ENCODE results near the gene TFAP2C.
"Not testable (repeated sequence)": the region's sequence is repeated elsewhere in the genome, so short reads cannot be mapped to it uniquely, and the experiment has no call there.

Gene TFAP2C

DNA sequence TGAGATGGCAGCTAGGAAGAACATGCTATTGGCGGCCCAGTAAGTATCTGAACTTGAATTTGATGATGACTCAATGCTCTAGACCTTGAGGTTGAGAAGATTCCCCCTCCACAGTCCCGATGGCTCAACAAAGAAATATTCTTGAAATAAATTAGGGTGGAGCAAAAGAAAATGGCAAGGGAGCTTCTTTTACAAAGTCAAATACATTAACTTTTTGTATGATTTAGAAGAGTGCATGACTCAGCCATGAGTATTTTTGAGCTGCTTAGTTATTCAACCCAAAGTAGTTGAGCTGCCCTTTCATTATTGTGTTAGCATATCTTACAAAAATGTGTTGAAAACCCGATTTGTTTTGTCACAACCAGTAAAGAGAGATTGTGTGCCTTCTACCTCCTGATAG is 7.6 kb downstream of the TFAP2C start:
- TF ChIP-seq, protein P1, sequence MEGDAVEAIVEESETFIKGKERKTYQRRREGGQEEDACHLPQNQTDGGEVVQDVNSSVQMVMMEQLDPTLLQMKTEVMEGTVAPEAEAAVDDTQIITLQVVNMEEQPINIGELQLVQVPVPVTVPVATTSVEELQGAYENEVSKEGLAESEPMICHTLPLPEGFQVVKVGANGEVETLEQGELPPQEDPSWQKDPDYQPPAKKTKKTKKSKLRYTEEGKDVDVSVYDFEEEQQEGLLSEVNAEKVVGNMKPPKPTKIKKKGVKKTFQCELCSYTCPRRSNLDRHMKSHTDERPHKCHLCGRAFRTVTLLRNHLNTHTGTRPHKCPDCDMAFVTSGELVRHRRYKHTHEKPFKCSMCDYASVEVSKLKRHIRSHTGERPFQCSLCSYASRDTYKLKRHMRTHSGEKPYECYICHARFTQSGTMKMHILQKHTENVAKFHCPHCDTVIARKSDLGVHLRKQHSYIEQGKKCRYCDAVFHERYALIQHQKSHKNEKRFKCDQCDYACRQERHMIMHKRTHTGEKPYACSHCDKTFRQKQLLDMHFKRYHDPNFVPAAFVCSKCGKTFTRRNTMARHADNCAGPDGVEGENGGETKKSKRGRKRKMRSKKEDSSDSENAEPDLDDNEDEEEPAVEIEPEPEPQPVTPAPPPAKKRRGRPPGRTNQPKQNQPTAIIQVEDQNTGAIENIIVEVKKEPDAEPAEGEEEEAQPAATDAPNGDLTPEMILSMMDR (IDR thresholded peaks at IDR 0.05; ENCODE audit: low read depth, low read length): no peak
- no peak for DNase-seq (ENCODE audit: low read depth in 2 of 2)
- H3K4me3 ChIP-seq (replicated peaks in 1 of 2; ENCODE audit: low read depth in 2 of 2, low read length in 2 of 2): no peak overlapping the region

DNA sequence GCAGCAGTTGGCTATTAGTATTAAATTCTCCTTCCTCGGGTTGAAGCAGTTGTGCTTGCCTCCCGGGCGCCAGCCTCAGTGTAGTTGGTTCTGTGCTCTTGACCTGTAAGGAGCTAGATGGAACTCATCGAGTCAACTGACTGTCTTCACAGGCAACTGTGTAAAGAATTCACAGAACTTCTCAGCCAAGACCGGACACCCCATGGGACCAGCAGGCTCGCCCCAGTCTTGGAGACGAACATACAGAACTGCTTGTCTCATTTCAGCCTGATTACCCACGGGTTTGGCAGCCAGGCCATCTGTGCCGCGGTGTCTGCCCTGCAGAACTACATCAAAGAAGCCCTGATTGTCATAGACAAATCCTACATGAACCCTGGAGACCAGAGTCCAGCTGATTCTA is 8.5 kb downstream of the TFAP2C start:
- TF ChIP-seq, protein P1 (IDR thresholded peaks at IDR 0.05; ENCODE audit: low read depth, low read length): no peak
- H3K4me3 ChIP-seq (replicated peaks in 1 of 2; ENCODE audit: low read depth in 2 of 2, low read length in 2 of 2): no peak overlapping the region
- DNase-seq (ENCODE audit: low read depth in 2 of 2): no peak

DNA sequence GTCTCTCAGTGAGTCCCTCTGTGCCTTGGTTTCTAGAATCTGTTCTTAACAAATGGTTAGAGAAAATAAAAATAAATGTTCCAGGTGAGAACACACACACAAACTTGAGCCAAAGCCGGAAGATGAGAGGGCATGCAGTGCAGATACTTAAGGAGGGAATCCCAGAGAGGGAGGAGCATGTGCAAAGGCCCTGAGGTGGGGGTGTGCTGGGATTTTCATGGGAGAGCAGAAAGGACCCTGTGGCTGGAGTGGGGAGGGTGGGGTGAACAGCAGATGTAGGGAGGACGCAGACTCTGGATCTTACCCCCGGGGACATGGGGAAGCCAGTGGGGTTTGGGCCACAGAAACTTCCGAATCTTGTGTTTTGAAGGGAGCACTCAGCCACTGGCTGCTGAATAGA is 17.5 kb downstream of the TFAP2C start:
- DNase-seq (ENCODE audit: low read depth in 2 of 2): no peak
- TF ChIP-seq, protein P1 (IDR thresholded peaks at IDR 0.05; ENCODE audit: low read depth, low read length): no peak
- H3K4me3 ChIP-seq (replicated peaks in 1 of 2; ENCODE audit: low read depth in 2 of 2, low read length in 2 of 2): no peak overlapping the region

DNA sequence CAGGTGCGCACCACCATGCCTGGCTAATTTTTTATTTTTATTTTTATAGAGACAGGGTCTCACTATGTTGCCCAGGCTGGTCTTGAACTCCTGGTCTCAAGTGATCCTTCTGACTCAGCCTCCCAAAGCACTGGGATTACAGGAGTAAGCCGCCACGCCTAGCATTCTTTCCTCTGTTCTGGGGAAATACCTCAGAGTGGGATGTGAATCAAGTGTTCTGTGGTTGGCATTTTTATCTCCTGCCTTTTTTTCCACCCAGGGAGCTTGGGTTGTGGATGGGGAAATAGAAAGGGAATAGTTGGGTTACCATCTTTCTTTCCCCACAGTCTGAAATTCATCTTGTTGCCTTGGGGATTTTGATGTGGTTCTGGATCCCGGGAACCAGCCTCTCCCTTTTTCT is 24.1 kb downstream of the TFAP2C start:
- no peak for DNase-seq (ENCODE audit: low read depth in 2 of 2)
- TF ChIP-seq, protein P1 (IDR thresholded peaks at IDR 0.05; ENCODE audit: low read depth, low read length): no peak
- H3K4me3 ChIP-seq (replicated peaks in 1 of 2; ENCODE audit: low read depth in 2 of 2, low read length in 2 of 2): no peak overlapping the region

DNA sequence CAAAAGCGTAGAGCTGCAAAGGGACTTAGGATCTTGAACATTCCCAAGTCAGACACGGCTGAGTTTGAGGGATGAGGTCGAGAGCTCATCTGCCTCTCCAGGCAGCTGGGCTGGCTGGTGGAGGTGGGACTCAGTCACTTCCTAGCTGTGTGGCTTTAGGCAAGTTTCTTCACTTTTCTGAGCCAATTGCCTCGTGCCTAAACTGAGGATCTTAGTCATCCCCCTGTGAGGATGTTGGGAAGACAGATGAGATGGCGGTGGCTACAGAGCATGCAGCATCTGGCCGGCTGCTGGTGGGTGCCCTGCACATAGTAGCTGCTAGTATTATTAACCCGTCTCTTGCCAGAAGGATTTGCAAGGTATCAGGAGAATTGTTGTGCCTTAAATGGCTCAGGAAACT is 27.5 kb downstream of the TFAP2C start:
- no peak for DNase-seq (ENCODE audit: low read depth in 2 of 2)
- TF ChIP-seq, protein P1 (IDR thresholded peaks at IDR 0.05; ENCODE audit: low read depth, low read length): no peak
- H3K4me3 ChIP-seq (replicated peaks in 1 of 2; ENCODE audit: low read depth in 2 of 2, low read length in 2 of 2): no peak overlapping the region

DNA sequence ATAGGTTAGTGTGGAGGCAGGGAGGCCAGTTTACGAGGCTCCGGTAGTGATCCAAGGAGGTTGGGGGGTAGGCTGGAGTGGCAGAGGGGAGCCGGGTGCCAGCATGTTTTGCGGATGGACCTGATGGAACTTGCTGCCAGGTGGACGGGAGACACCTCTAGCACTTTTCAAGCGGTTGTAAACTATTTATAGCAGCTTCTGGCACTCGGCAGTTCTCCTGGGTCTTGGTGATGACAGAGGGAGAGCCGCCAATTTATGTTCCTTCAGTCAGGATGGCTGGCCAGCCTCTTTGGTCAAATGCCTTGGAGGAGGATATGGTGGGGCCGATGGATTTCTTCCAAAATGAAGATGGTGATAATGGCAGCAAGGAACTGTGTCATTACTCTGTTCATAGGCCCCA is 28.8 kb downstream of the TFAP2C start:
- TF ChIP-seq, protein P1 (IDR thresholded peaks at IDR 0.05; ENCODE audit: low read depth, low read length): no peak
- no peak for DNase-seq (ENCODE audit: low read depth in 2 of 2)
- no peak overlapping the region for H3K4me3 ChIP-seq (replicated peaks in 1 of 2; ENCODE audit: low read depth in 2 of 2, low read length in 2 of 2)

DNA sequence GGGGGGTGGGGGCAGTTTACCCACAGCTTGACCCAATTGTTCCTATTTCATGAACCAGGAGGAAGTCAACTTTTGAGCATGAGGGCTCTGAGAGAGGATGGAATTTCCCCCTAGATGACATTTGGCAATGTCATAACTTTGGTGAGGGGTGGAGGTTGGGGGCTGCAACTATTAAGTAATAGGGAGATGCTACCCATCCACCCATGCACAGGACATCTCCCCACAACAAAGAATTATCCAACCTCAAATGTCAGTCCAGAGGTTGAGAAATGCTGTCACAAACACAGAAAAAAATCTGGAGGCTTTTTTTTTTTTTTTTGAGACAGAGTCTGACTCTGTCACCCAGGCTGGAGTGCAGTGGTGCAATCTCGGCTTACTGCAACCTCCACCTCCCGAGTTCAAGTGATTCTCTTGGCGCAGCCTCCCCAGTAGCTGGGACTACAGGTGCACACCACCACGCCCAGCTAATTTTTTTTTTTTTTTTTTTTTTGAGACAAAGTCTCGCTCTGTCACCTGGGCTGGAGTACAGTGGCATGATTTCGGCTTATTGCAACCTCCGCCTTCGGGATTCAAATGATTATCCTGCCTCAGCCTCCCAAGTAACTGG is 29.3 kb downstream of the TFAP2C start:
- DNase-seq (ENCODE audit: low read depth in 2 of 2); H3K4me3 ChIP-seq (replicated peaks in 1 of 2; ENCODE audit: low read depth in 2 of 2, low read length in 2 of 2): not testable (repeated sequence)
